Endodermal cell (in vitro differentiated cells): ENCODE data around the gene ATP1A1. TPM values are rescaled to one million over a fixed set of nuclear protein-coding genes. Genes with fewer than 3 reads are reported as not detected.

Source experiments
- DNase-seq: peaks from one replicate; pipeline ENCODE4 v3.0.0-alpha.2; 2017
- H3K27ac ChIP-seq: 2 replicates; pipeline ENCODE4 v1.5.1; 2013; ENCODE audit warnings: mild to moderate bottlenecking, low read depth, low read length, moderate library complexity
- H3K27me3 ChIP-seq: 2 replicates; pipeline ENCODE4 v1.6.1; 2013; ENCODE audit warnings: mild to moderate bottlenecking, low read length, moderate library complexity; ENCODE audit not compliant: insufficient read depth, control insufficient read depth, poor library complexity, severe bottlenecking
- H3K36me3 ChIP-seq: 2 replicates; pipeline ENCODE4 v1.7.0; 2013; ENCODE audit warnings: mild to moderate bottlenecking, low read length, moderate library complexity; ENCODE audit not compliant: control insufficient read depth, insufficient read depth
- H3K4me1 ChIP-seq: one replicate; pipeline ENCODE4 v1.7.0; 2013; ENCODE audit warnings: low read length; ENCODE audit not compliant: control insufficient read depth, insufficient read depth
- H3K4me3 ChIP-seq: 2 replicates; pipeline ENCODE4 v1.5.1; 2013; ENCODE audit warnings: mild to moderate bottlenecking, low read length, moderate library complexity
- H3K9ac ChIP-seq: 2 replicates; pipeline ENCODE4 v1.6.1; 2013; ENCODE audit warnings: mild to moderate bottlenecking, low read length, moderate library complexity; ENCODE audit not compliant: poor library complexity, severe bottlenecking; ENCODE audit errors: extremely low read depth
- H3K9me3 ChIP-seq: 2 replicates; pipeline ENCODE4 v1.6.1; 2013; ENCODE audit warnings: mild to moderate bottlenecking, low read length, moderate library complexity; ENCODE audit not compliant: control insufficient read depth
- H3K27ac Mint-ChIP-seq: 2 replicates; pipeline ENCODE4 v1.8.0; 2020; ENCODE audit warnings: mixed read lengths
- H3K27me3 Mint-ChIP-seq: 2 replicates; pipeline ENCODE4 v1.8.0; 2021; ENCODE audit warnings: mild to moderate bottlenecking, mixed read lengths; ENCODE audit not compliant: insufficient read depth
- H3K36me3 Mint-ChIP-seq: 2 replicates; pipeline ENCODE4 v1.8.0; 2020; ENCODE audit warnings: low read depth, mixed read lengths
- H3K4me1 Mint-ChIP-seq: 2 replicates; pipeline ENCODE4 v1.8.0; 2020; ENCODE audit warnings: mixed read lengths
- H3K4me3 Mint-ChIP-seq: 2 replicates; pipeline ENCODE4 v1.8.0; 2020; ENCODE audit warnings: mild to moderate bottlenecking, moderate library complexity, mixed read lengths
- H3K9me3 Mint-ChIP-seq: 2 replicates; pipeline ENCODE4 v1.8.0; 2020; ENCODE audit warnings: mild to moderate bottlenecking, mixed read lengths
- CTCF ChIP-seq: fragments of 200-600 bp; sonication (generic); conservative IDR thresholded peaks from 2 replicates; pipeline ENCODE4 v1.5.0; 2021; ENCODE audit warnings: antibody characterized with exemption, mild to moderate bottlenecking
- WGBS, 2 experiments: methylation state at CpG; one replicate each; pipeline versions ENCODE4 v1.1.5 to v1.1.7; 2013; ENCODE audit warnings: missing lambda C conversion rate in 2 of 2, mixed read lengths in 1 of 2; ENCODE audit not compliant: insufficient coverage in 1 of 2, insufficient read length in 1 of 2; 5-methylcytosine and 5-hydroxymethylcytosine counted together
- total RNA-seq, 2 donors: library from RNA; stranded (reverse); fragmentation: NEBNext Ultra II Directional in 1 of 2; extraction: Animal tissue kit (Norgen Biotek cat#: 25700) in 1 of 2; gene quantifications; 2 replicates in 1 of 2; 3 replicates in 1 of 2; pipeline ENCODE4 v1.2.1, GENCODE V29; 2021

ATP1A1 gene
- total RNA-seq, 2 donors from 2014 or later = 359 to 398 TPM

DNA sequence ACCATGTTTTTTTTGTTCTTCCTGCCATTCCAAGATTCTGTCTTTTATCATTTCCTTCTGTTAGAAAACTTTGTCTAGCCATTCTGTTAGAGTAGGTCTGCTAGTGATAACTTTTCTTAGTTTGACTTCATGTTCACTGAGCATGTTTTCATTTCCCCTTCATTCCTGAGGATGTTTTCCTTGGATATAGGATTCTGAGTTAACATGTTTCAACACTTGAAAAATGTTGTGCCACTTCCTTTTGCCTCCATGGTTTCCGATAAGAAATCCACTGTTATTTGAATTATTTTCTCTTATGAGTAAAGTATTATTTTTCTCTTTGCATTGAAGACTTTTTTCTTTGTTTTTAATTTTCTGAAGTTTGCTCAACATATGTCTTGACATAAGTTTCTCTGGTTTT, 66.7 kb downstream of the ATP1A1 start:
- WGBS, 2 experiments = 100% methylated on average over 1 of the region's 1 CpG; no CpG with 5 or more reads in 1 of the 2 experiments
- no peak for TF ChIP-seq CTCF
- H3K27ac ChIP-seq = no peak overlapping the region
- no peaks in the 10 kb centered on the region for H3K27me3 ChIP-seq
- peaks cover 4% of the 10 kb centered on the region for H3K27me3 Mint-ChIP-seq
- DNase-seq = no peak
- peaks cover 3% of the 10 kb centered on the region for H3K9me3 Mint-ChIP-seq
- no peak overlapping the region for H3K4me3 Mint-ChIP-seq
- H3K36me3 Mint-ChIP-seq = no peaks in the 10 kb centered on the region
- no peak overlapping the region for H3K27ac Mint-ChIP-seq
- no peaks in the 10 kb centered on the region for H3K36me3 ChIP-seq
- no peaks in the 10 kb centered on the region for H3K9me3 ChIP-seq
- no peaks in the 10 kb centered on the region for H3K4me1 Mint-ChIP-seq
- H3K4me1 ChIP-seq = no peaks in the 10 kb centered on the region
- H3K4me3 ChIP-seq = no peak overlapping the region
- H3K9ac ChIP-seq = no peak overlapping the region

DNA sequence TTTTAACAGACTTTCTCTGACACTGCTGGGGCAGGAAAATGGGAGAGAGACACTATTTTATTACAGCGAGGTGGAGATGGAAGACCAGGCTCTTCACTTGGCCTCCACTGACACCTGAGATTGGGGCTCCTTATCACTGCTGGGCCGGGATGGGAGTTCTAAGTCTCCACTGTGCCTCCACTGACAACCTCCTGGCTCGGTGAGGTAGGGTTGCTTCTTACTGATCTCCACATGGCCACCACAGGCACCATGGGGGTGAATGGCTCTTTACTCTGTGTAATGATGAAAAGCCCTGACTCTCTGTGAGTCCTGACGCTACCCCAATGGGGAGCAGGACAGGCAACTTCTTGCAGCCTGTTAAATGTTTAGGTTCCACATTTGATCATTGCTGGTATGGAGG, 67.7 kb downstream of the ATP1A1 start:
- no peaks in the 10 kb centered on the region for H3K27me3 ChIP-seq
- no peaks in the 10 kb centered on the region for H3K4me1 ChIP-seq
- no peak overlapping the region for H3K27ac Mint-ChIP-seq
- no peaks in the 10 kb centered on the region for H3K4me1 Mint-ChIP-seq
- 95 to 97% methylated on average over 4 of the region's 4 CpGs for WGBS, 2 experiments
- H3K4me3 ChIP-seq = no peak overlapping the region
- no peak for DNase-seq
- no peaks in the 10 kb centered on the region for H3K9me3 ChIP-seq
- no peak for TF ChIP-seq CTCF
- no peak overlapping the region for H3K27ac ChIP-seq
- H3K9me3 Mint-ChIP-seq = no peaks in the 10 kb centered on the region
- H3K36me3 ChIP-seq = no peaks in the 10 kb centered on the region
- no peaks in the 10 kb centered on the region for H3K36me3 Mint-ChIP-seq
- H3K27me3 Mint-ChIP-seq = peaks cover 6% of the 10 kb centered on the region
- no peak overlapping the region for H3K9ac ChIP-seq
- no peak overlapping the region for H3K4me3 Mint-ChIP-seq

- Mint-ChIP-seq H3K4me3 (no peak overlapping the region), H3K27me3 (peaks cover 9% of the 10 kb centered on the region), H3K9me3 (no peaks in the 10 kb centered on the region), H3K4me1 (peaks cover 13% of the 10 kb centered on the region), H3K36me3 (no peaks in the 10 kb centered on the region), H3K27ac (no peak overlapping the region)
- DNase-seq = no peak
- Histone ChIP-seq H3K27me3 (no peaks in the 10 kb centered on the region), H3K27ac (no peak overlapping the region), H3K4me3 (no peak overlapping the region), H3K9ac (no peak overlapping the region), H3K36me3 (no peaks in the 10 kb centered on the region), H3K4me1 (peaks cover 21% of the 10 kb centered on the region), H3K9me3 (no peaks in the 10 kb centered on the region)
- no peak for TF ChIP-seq CTCF
- 95 to 100% methylated on average over 1 of the region's 1 CpG for WGBS, 2 experiments
Observed at GRCh38 chr1:116445534-116445933, 72.5 kb downstream of the ATP1A1 start.
